ENCODE results near the gene NRG3. TPM values are rescaled to one million over a fixed set of nuclear protein-coding genes. Genes with fewer than 3 reads are reported as not detected.

NRG3 gene
- total RNA-seq, 1 experiment from 2014 or later: not detected

GRCh38 chr10:82856957-82857613 lies 982.1 kb downstream of the NRG3 start:
- H3K9me3 ChIP-seq (ENCODE audit: control insufficient read depth in 1 of 2, insufficient read depth in 1 of 2, low read depth in 1 of 2, low read length in 2 of 2): peaks cover 5 to 15% of the 10 kb centered on the region in 2 experiments; a peak in 3 of 4 replicates
- DNase-seq (ENCODE audit: low read depth, low spot score) (no peak), ATAC-seq (no peak)
- intact Hi-C loops (cut with micrococcal nuclease): no loop called here
- CTCF ChIA-PET: no interaction called here
- no peaks in the 10 kb centered on the region for H3K36me3 ChIP-seq (ENCODE audit: control insufficient read depth in 1 of 2, insufficient read depth in 2 of 2, low read length in 2 of 2)
- RAD21 ChIA-PET (ENCODE audit: low non-redundant PET in 1 of 2, low total read pairs in 2 of 2, uncharacterized antibody in 2 of 2, unreplicated experiment in 2 of 2): no interaction called here
- no peak overlapping the region for H3K27ac ChIP-seq (ENCODE audit: low read depth, low read length)
- H2AFZ ChIP-seq (ENCODE audit: low read depth, low read length, poor library complexity, severe bottlenecking): no peak overlapping the region
- no peak overlapping the region for H3K9ac ChIP-seq (ENCODE audit: low read length)
- TF ChIP-seq CBX3 (IDR thresholded peaks at IDR 0.05; ENCODE audit: low read depth): no peak
- H3K4me3 ChIP-seq (replicated peaks in 1 of 2; ENCODE audit: low read depth in 1 of 2, low read length in 2 of 2): no peak overlapping the region
- H3K79me2 ChIP-seq (ENCODE audit: insufficient read depth, low read length): no peaks in the 10 kb centered on the region
- H3K4me1 ChIP-seq (ENCODE audit: control insufficient read depth in 1 of 2, insufficient read depth in 2 of 2, low read length in 2 of 2): no peaks in the 10 kb centered on the region
- no peaks in the 10 kb centered on the region for H3K27me3 ChIP-seq (ENCODE audit: insufficient read depth, low read length)
- no TSS peak for BruUV-seq (replicated peaks)
- H3K9me2 ChIP-seq (ENCODE audit: insufficient read depth): no peaks in the 10 kb centered on the region
- H3K4me2 ChIP-seq (ENCODE audit: low read length): no peak overlapping the region
- H4K20me1 ChIP-seq (ENCODE audit: insufficient read depth): no peaks in the 10 kb centered on the region
- POLR2A ChIA-PET: no interaction called here

- no peaks in the 10 kb centered on the region for H3K4me1 ChIP-seq (ENCODE audit: control insufficient read depth in 1 of 2, insufficient read depth in 2 of 2, low read length in 2 of 2)
- TF ChIP-seq ELF1 (IDR thresholded peaks at IDR 0.05; ENCODE audit: borderline replicate concordance, low read depth): no peak
- no peak for TF ChIP-seq YY1 (IDR thresholded peaks at IDR 0.05; ENCODE audit: extremely low read depth, insufficient replicate concordance, low read depth, low read length)
- TF ChIP-seq EZH2 (IDR thresholded peaks at IDR 0.05): no peak
- no peak for TF ChIP-seq POLR2AphosphoS5 (IDR thresholded peaks at IDR 0.05; ENCODE audit: low read depth, low read length)
- TF ChIP-seq REST (IDR thresholded peaks at IDR 0.05; ENCODE audit: low read depth): no peak
- no peak for TF ChIP-seq CEBPB (IDR thresholded peaks at IDR 0.05; ENCODE audit: low read depth)
- no peak for TF ChIP-seq CBX3 (IDR thresholded peaks at IDR 0.05; ENCODE audit: low read depth)
- TF ChIP-seq, protein P1, sequence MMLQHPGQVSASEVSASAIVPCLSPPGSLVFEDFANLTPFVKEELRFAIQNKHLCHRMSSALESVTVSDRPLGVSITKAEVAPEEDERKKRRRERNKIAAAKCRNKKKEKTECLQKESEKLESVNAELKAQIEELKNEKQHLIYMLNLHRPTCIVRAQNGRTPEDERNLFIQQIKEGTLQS (IDR thresholded peaks at IDR 0.05): no peak
- TF ChIP-seq SRF (IDR thresholded peaks at IDR 0.05; ENCODE audit: low read depth): no peak
- TF ChIP-seq, protein P2, sequence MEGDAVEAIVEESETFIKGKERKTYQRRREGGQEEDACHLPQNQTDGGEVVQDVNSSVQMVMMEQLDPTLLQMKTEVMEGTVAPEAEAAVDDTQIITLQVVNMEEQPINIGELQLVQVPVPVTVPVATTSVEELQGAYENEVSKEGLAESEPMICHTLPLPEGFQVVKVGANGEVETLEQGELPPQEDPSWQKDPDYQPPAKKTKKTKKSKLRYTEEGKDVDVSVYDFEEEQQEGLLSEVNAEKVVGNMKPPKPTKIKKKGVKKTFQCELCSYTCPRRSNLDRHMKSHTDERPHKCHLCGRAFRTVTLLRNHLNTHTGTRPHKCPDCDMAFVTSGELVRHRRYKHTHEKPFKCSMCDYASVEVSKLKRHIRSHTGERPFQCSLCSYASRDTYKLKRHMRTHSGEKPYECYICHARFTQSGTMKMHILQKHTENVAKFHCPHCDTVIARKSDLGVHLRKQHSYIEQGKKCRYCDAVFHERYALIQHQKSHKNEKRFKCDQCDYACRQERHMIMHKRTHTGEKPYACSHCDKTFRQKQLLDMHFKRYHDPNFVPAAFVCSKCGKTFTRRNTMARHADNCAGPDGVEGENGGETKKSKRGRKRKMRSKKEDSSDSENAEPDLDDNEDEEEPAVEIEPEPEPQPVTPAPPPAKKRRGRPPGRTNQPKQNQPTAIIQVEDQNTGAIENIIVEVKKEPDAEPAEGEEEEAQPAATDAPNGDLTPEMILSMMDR (IDR thresholded peaks at IDR 0.05 in 2 of 3, conservative IDR thresholded peaks at IDR 0.05 in 1 of 3; ENCODE audit: borderline replicate concordance in 1 of 3, insufficient read depth in 1 of 3, low read depth in 2 of 3, low read length in 2 of 3): no peak
- no peak for TF ChIP-seq EGR1 (IDR thresholded peaks at IDR 0.05; ENCODE audit: low read depth)
- no peak for TF ChIP-seq SP1 (IDR thresholded peaks at IDR 0.05; ENCODE audit: low read depth)
- TF ChIP-seq TCF7L2 (IDR thresholded peaks at IDR 0.05; ENCODE audit: borderline replicate concordance, extremely low read depth, insufficient read depth, insufficient read length): no peak
- no peak for TF ChIP-seq JUND (IDR thresholded peaks at IDR 0.05)
- TF ChIP-seq EZH2phosphoT487 (IDR thresholded peaks at IDR 0.05; ENCODE audit: borderline replicate concordance): no peak
- TF ChIP-seq FOSL1 (IDR thresholded peaks at IDR 0.05; ENCODE audit: low read depth): no peak
Observed at GRCh38 chr10:82861889-82862288, 986.9 kb downstream of the NRG3 start.

More at GRCh38 chr10:82861889-82862288, 986.9 kb downstream of the NRG3 start:
- Histone ChIP-seq H3K79me2 (ENCODE audit: insufficient read depth, low read length) (no peaks in the 10 kb centered on the region), H3K27ac (ENCODE audit: low read depth, low read length) (no peak overlapping the region), H3K9ac (ENCODE audit: low read length) (no peak overlapping the region), H3K36me3 (ENCODE audit: control insufficient read depth in 1 of 2, insufficient read depth in 2 of 2, low read length in 2 of 2) (no peaks in the 10 kb centered on the region), H3K9me2 (ENCODE audit: insufficient read depth) (no peaks in the 10 kb centered on the region), H4K20me1 (ENCODE audit: insufficient read depth) (no peaks in the 10 kb centered on the region), H3K27me3 (ENCODE audit: insufficient read depth, low read length) (no peaks in the 10 kb centered on the region), H3K4me3 (replicated peaks in 1 of 2; ENCODE audit: low read depth in 1 of 2, low read length in 2 of 2) (no peak overlapping the region), H3K4me2 (ENCODE audit: low read length) (no peak overlapping the region), H3K9me3 (ENCODE audit: control insufficient read depth in 1 of 2, insufficient read depth in 1 of 2, low read depth in 1 of 2, low read length in 2 of 2) (peaks cover 10 to 21% of the 10 kb centered on the region in 2 experiments; a peak in 3 of 4 replicates), H2AFZ (ENCODE audit: low read depth, low read length, poor library complexity, severe bottlenecking) (no peak overlapping the region)
- intact Hi-C loops (cut with micrococcal nuclease): no loop called here
- DNase-seq (ENCODE audit: low read depth, low spot score) (no peak), ATAC-seq (no peak)
- no TSS peak for BruUV-seq (replicated peaks)
- ChIA-PET RAD21 (ENCODE audit: low non-redundant PET in 1 of 2, low total read pairs in 2 of 2, uncharacterized antibody in 2 of 2, unreplicated experiment in 2 of 2) (no interaction called here), CTCF (no interaction called here), POLR2A (no interaction called here)
